GM10266 (cell line): ENCODE results near the gene C19orf47.
A peak's percentile ranks its signal among the peaks of the same experiment; 100 is the strongest.

Experiments
- DNase-seq: peaks from one replicate; pipeline ENCODE4 v3.0.0; 2012; ENCODE audit errors: extremely low spot score
- TF ChIP-seq, protein P1 (sequence below): IDR thresholded peaks from 2 replicates; pipeline ENCODE4 v1.5.1; 2012; ENCODE audit warnings: mild to moderate bottlenecking, low read depth; ENCODE audit not compliant: control insufficient read depth, insufficient read depth; ENCODE audit errors: missing control alignments

C19orf47 gene

DNA sequence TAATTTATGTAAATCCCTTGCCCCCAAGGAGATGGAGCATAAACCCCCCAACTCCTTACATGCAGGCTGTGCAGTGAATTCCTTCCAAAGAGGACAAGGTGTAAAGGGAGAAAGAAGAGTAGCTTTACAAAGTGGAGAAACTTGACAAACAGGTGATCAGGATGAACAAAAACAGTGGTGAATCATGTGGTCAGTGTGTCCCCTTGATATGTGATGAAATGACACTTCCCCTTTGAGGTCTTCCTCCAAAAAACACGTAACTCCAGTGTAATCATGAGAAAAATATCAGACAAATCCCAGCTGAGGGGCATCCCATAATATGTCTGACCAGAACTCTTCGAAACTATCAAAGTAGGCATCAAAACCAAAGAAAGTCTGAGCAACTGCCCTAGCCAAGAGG is 33.5 kb downstream of the C19orf47 start:
- TF ChIP-seq, protein P1, sequence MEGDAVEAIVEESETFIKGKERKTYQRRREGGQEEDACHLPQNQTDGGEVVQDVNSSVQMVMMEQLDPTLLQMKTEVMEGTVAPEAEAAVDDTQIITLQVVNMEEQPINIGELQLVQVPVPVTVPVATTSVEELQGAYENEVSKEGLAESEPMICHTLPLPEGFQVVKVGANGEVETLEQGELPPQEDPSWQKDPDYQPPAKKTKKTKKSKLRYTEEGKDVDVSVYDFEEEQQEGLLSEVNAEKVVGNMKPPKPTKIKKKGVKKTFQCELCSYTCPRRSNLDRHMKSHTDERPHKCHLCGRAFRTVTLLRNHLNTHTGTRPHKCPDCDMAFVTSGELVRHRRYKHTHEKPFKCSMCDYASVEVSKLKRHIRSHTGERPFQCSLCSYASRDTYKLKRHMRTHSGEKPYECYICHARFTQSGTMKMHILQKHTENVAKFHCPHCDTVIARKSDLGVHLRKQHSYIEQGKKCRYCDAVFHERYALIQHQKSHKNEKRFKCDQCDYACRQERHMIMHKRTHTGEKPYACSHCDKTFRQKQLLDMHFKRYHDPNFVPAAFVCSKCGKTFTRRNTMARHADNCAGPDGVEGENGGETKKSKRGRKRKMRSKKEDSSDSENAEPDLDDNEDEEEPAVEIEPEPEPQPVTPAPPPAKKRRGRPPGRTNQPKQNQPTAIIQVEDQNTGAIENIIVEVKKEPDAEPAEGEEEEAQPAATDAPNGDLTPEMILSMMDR, result no peak
- DNase-seq, result no peak

DNA sequence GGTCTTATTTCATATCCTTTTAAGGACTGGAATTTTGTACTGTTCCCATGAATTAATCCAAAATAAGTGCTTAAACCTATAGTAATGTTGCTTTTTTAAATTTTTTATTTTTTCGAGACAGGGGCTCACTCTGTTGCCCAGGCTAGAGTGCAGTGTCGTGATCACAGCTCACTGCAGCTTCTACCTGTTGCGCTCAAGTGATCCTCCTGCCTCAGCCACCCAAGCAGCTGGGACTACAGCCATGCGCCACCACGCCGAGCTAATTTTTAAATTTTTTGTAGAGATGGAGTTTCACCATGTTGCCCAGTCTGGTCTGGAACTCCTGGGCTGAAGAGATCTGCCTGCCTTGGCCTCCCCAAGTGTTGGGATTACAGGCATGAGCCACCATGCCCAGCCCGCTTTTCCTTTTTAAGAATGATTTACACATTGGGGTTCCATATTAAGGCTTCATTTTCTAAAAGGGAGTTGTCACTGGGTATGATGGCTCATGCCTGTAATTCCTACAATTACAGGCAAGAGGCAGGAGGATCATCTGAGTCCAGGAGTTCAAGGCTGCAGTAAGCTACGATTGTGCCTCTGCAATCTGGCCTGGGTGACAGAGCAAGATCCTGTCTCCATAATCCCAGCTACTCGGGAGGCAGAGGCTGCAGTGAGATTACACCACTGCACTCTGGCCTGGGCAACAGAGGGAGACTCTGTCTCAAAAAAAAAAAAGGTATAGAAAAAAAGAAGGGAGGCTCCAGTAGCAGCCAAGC is 34.8 kb downstream of the C19orf47 start:
- TF ChIP-seq, protein P1, result no peak
- DNase-seq, result no peak

DNA sequence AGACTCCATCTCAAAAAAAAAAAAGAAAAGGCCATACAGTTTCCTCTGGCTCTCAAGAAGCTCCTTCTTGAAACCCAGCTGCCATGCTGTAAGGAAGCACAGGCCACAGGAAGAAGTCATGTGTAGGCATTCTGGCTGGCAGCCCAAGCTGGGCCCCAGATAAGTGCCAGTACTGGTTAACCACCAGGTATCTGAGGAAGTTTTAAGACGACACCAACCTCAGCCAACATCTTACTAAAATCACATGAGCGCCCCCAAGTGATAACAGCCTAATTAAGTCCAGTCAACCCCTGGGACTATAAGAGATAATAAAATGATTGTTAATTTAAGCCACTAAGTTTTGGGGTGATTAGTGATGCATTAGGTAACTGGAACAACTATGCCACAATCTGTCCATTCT is 35.7 kb downstream of the C19orf47 start:
- DNase-seq, result no peak
- TF ChIP-seq, protein P1, result no peak

DNA sequence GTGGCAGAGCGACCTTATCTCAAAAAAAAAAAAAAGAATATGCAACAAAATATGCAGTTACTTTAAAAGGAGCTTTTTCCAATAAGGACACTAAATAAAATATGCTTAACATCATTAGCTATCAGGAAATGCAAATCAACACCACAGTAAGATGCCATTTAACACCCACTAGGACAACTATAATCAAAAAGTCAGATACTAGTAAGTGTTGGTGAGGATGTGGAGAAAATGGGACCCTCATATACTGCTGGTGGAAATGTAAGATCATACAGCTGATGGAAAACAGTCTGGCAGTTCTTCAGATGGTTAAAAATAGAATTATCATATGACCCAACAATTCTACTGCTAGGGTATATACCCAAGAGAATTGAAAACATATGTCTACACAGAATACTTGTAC is 38.5 kb downstream of the C19orf47 start:
- DNase-seq, result no peak
- TF ChIP-seq, protein P1, result no peak

DNA sequence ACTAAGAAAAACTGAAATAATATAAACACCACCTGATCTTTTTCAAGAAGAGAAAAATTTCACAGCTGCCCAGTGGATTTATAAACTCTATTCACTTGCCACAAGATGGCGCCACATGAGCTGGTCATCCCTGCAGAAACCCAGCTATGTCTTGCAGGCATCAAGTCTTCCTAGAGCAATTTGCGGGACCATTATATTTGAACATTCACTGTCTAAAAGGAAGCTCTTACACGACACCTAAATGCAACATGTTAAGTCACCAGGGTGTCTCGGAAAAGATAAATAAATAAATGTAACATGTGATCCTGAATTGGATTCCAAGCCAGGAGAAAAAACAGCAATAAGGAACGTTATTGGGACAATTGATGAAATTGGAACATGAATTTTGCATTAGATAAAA is 42.8 kb downstream of the C19orf47 start:
- DNase-seq, result peak; percentile 85
- TF ChIP-seq, protein P1, result peak; percentile 69

DNA sequence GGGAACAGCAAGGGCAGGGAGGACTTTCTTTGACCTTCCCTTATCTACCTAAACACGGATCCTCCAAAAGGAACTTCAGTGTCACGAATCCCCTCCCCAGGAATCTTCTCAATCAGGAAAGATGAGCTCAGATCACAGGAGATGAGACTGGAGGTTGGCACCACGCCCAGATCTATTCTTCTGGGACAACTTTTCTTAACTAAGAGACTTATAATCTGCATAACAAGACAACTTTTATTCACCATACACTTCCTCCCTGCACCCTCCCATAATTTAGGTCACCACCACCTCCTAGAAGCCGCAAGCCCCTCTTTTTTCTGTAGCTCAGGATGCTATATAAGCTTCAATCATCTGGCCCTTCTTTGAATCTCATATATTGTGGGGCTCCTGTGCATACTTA is 43.9 kb downstream of the C19orf47 start:
- no peak for DNase-seq
- TF ChIP-seq, protein P1, result no peak

DNA sequence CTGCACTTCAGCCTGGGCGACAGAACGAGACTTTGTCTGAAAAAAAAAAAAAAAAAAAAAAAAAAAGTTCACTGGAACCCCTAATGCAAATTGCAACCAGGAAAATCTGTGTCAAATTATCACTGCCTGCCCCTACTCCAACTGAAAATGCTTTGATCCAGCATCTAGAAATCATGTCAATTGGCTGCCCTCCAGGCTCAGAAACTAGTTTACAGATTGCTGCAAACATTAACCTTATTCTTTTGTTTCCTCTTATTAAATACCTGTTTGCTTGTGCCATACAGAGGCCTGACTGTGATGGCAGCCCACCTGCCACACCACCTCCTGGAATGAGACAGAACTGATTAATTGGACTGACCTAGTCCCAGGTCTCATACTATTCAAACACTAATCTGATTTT is 44.4 kb downstream of the C19orf47 start:
- TF ChIP-seq, protein P1, result no peak

More for the DNA sequence above, 44.4 kb downstream of the C19orf47 start:
- DNase-seq, result no peak
